Measurements from ENCODE around the gene SDSL.

SDSL gene

DNA sequence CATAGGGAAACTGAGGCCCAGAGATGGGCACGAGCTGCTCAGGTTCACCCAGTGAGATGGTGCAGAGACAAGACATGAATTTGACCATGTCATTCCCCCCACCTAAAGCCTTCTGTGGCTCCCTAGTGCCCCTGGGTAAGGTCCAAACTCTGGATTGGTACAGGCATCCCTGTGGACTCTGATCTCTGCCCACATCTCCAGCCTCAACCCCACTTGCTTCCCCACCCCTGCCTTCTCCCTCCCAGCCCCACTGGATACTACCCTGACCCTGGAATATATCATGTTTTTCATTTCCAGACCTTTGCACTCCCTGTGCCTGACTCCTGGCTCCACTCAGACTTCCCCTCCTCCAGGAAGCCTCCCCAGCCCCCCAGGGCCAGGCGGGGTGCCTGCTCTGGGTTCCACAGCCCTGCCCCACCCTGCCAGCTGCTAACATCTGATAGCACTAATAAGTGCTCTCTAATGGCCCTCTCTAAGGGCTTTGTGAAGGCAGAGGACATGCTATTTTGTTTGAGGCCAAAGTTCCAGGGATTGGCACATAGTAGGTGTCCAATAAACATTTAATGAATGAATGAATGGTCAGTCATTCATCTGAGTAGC, 1.1 kb upstream of the SDSL start:
- no peak overlapping the region for H3K4me3 ChIP-seq (ENCODE audit: low read depth, low read length)
- DNase-seq (ENCODE audit: low read depth) = no peak
- TF ChIP-seq CTCF (IDR thresholded peaks at IDR 0.05; ENCODE audit: low read depth, low read length, missing control alignments) = no peak

- no peak for TF ChIP-seq CTCF (IDR thresholded peaks at IDR 0.05; ENCODE audit: low read depth, low read length, missing control alignments)
- peak overlapping the region; percentile 62 for H3K4me3 ChIP-seq (ENCODE audit: low read depth, low read length)
- no peak for DNase-seq (ENCODE audit: low read depth)
Measured at GRCh38 chr12:113422886-113423669, 898 bp downstream of the SDSL start.

- no peak for TF ChIP-seq CTCF (IDR thresholded peaks at IDR 0.05; ENCODE audit: low read depth, low read length, missing control alignments)
- no peak for DNase-seq (ENCODE audit: low read depth)
- H3K4me3 ChIP-seq (ENCODE audit: low read depth, low read length) = no peak overlapping the region
Measured at GRCh38 chr12:113424456-113424855, 2.3 kb downstream of the SDSL start.

- H3K4me3 ChIP-seq (ENCODE audit: low read depth, low read length) = no peak overlapping the region
- DNase-seq (ENCODE audit: low read depth) = no peak
- peak; percentile 84 for TF ChIP-seq CTCF (IDR thresholded peaks at IDR 0.05; ENCODE audit: low read depth, low read length, missing control alignments)
Measured at GRCh38 chr12:113424915-113425823, 3.0 kb downstream of the SDSL start.

GRCh38 chr12:113425960-113426453, 3.8 kb downstream of the SDSL start:
- DNase-seq (ENCODE audit: low read depth) = no peak
- TF ChIP-seq CTCF (IDR thresholded peaks at IDR 0.05; ENCODE audit: low read depth, low read length, missing control alignments) = no peak
- H3K4me3 ChIP-seq (ENCODE audit: low read depth, low read length) = no peak overlapping the region

GRCh38 chr12:113427882-113428281, 5.7 kb downstream of the SDSL start:
- H3K4me3 ChIP-seq (ENCODE audit: low read depth, low read length) = no peak overlapping the region
- no peak for TF ChIP-seq CTCF (IDR thresholded peaks at IDR 0.05; ENCODE audit: low read depth, low read length, missing control alignments)
- no peak for DNase-seq (ENCODE audit: low read depth)
